Lung (tissue), 12 donors: Measurements from ENCODE around the gene TAPBP. TPM values are rescaled to one million over a fixed set of nuclear protein-coding genes. Genes with fewer than 3 reads are reported as not detected.

Experiments used
- ATAC-seq: fragments of 200-7000 bp; cut with Tn5 transposase; one replicate; pipeline ENCODE4 v1.9.1; 2020; ENCODE audit warnings: moderate number of reproducible peaks; ENCODE audit not compliant: insufficient read depth, low FRiP score
- DNase-seq, 3 donors: peaks; one replicate each; pipeline ENCODE4 v3.0.0-alpha.2; 2013 to 2017
- H3K27ac ChIP-seq, 2 donors: one replicate each; pipeline ENCODE4 v1.5.1; 2013; ENCODE audit warnings: mild to moderate bottlenecking in 2 of 2, moderate library complexity in 2 of 2, control low read depth in 1 of 2, inconsistent platforms in 1 of 2, low read depth in 1 of 2, low read length in 1 of 2
- H3K27me3 ChIP-seq, 3 donors: one replicate each; pipeline ENCODE4 v1.5.1; 2013; ENCODE audit warnings: low read length in 2 of 3; ENCODE audit not compliant: control insufficient read depth in 3 of 3, insufficient read depth in 3 of 3
- H3K36me3 ChIP-seq, 4 donors: one replicate each; pipeline ENCODE4 v1.5.1; 2013; ENCODE audit warnings: low read length in 4 of 4, mild to moderate bottlenecking in 1 of 4, moderate library complexity in 1 of 4; ENCODE audit not compliant: control insufficient read depth in 4 of 4, insufficient read depth in 4 of 4
- H3K4me1 ChIP-seq, 5 donors: one replicate each; pipeline ENCODE4 v1.5.1; 2013; ENCODE audit warnings: low read length in 5 of 5, mild to moderate bottlenecking in 2 of 5, moderate library complexity in 1 of 5; ENCODE audit not compliant: control insufficient read depth in 5 of 5, insufficient read depth in 5 of 5
- H3K4me3 ChIP-seq: one replicate; pipeline ENCODE4 v1.5.1; 2013; ENCODE audit warnings: mild to moderate bottlenecking, control low read depth, moderate library complexity
- H3K9ac ChIP-seq, 2 donors: one replicate each; pipeline ENCODE4 v1.5.1; 2013; ENCODE audit warnings: low read length in 2 of 2, control low read depth in 1 of 2; ENCODE audit not compliant: insufficient read depth in 1 of 2
- H3K9me3 ChIP-seq, 4 donors: one replicate each; pipeline ENCODE4 v1.5.1; 2013; ENCODE audit warnings: low read length in 3 of 4, mild to moderate bottlenecking in 1 of 4, moderate library complexity in 1 of 4; ENCODE audit not compliant: control insufficient read depth in 4 of 4, insufficient read depth in 3 of 4
- CTCF ChIP-seq: IDR thresholded peaks from 2 replicates; pipeline ENCODE4 v1.5.1; 2012; ENCODE audit warnings: mild to moderate bottlenecking; ENCODE audit errors: control extremely low read depth, extremely low read depth
- WGBS, 2 donors: extraction: QIAGEN DNeasy Blood & Tissue Kit; methylation state at CpG; one replicate each; pipeline ENCODE4 v1.1.7; 2013; 5-methylcytosine and 5-hydroxymethylcytosine counted together
- polyA plus RNA-seq, 2 donors: library from polyadenylated mRNA; stranded (reverse); fragments of 200-250 nt; gene quantifications; one replicate each; pipeline ENCODE4 v1.2.1, GENCODE V29; 2013
- total RNA-seq, 2 donors: library from RNA; depleted of rRNA in 1 of 2; stranded (reverse); fragments of >200 nt in 1 of 2; gene quantifications; one replicate each; pipeline ENCODE4 v1.2.1, GENCODE V29; 2014 to 2021
- donor health status: control.
- donor health status: control.
- donor health status: Bipolar disorder and iron deficiency.
- donor health status: healthy.
- donor health status: DM: yes; HTN: yes; CAD: no.

Gene TAPBP
- total and polyA plus RNA-seq, 4 donors: 78.7 to 241 (median 117) TPM

GRCh38 chr6:33320315-33321181, 6.7 kb upstream of the TAPBP start:
- no peak for ATAC-seq
- peak overlapping the region in 1 of 2 donors; percentile 2 for H3K27ac ChIP-seq
- peaks cover 4 to 39% (median 30%) of the 10 kb centered on the region in 4 donors for H3K36me3 ChIP-seq
- H3K27me3 ChIP-seq: no peaks in the 10 kb centered on the region
- peaks cover 6 to 30% (median 13%) of the 10 kb centered on the region in 5 donors for H3K4me1 ChIP-seq
- no peak for DNase-seq
- no peak overlapping the region for H3K4me3 ChIP-seq
- WGBS, 2 donors: 82 to 83% methylated on average over 32 of the region's 32 CpGs
- H3K9me3 ChIP-seq: no peaks in the 10 kb centered on the region
- H3K9ac ChIP-seq: no peak overlapping the region
- TF ChIP-seq CTCF: no peak

- H3K27ac ChIP-seq: no peak overlapping the region
- ATAC-seq: no peak
- no peaks in the 10 kb centered on the region for H3K27me3 ChIP-seq
- DNase-seq: no peak
- H3K4me3 ChIP-seq: no peak overlapping the region
- peaks cover 7 to 34% (median 15%) of the 10 kb centered on the region in 5 donors for H3K4me1 ChIP-seq
- no peak overlapping the region for H3K9ac ChIP-seq
- 95 to 97% methylated on average over 3 of the region's 3 CpGs for WGBS, 2 donors
- no peaks in the 10 kb centered on the region for H3K9me3 ChIP-seq
- TF ChIP-seq CTCF: no peak
- peaks cover 4 to 41% (median 30%) of the 10 kb centered on the region in 4 donors for H3K36me3 ChIP-seq
These were observed 6.0 kb upstream of the TAPBP start for GRCh38 chr6:33319939-33320314.

- 69% methylated on average over 8 of the region's 8 CpGs for WGBS, 2 donors
- peak overlapping the region; percentile 60 to 76 for H3K27ac ChIP-seq
- H3K27me3 ChIP-seq: no peaks in the 10 kb centered on the region
These were observed 4.7 kb upstream of the TAPBP start for GRCh38 chr6:33318426-33319073.

More at GRCh38 chr6:33318426-33319073, 4.7 kb upstream of the TAPBP start:
- no peak overlapping the region for H3K4me3 ChIP-seq
- peak overlapping the region in 1 of 2 donors; percentile 29 for H3K9ac ChIP-seq
- TF ChIP-seq CTCF: no peak
- peaks cover 12 to 36% (median 15%) of the 10 kb centered on the region in 5 donors for H3K4me1 ChIP-seq
- DNase-seq (no peak), ATAC-seq (no peak)
- H3K36me3 ChIP-seq: peaks cover 4 to 46% (median 30%) of the 10 kb centered on the region in 4 donors
- no peaks in the 10 kb centered on the region for H3K9me3 ChIP-seq
